Spleen (tissue), 11 donors: Measurements from ENCODE around the gene MPV17L2. TPM values are rescaled to one million over a fixed set of nuclear protein-coding genes. Genes with fewer than 3 reads are reported as not detected.

Source experiments
- DNase-seq: peaks from one replicate; pipeline ENCODE4 v3.0.0-alpha.2; 2020
- H3K27ac ChIP-seq, 8 donors: fragments of 200-600 bp; sonication (generic) in 7 of 8; 1 replicate in 4 of 8; 2 replicates in 4 of 8; pipeline versions ENCODE4 v1.5.0 to v1.8.0; 2016 to 2021; ENCODE audit warnings: inconsistent platforms in 4 of 8, mild to moderate bottlenecking in 4 of 8, moderate library complexity in 1 of 8
- H3K27me3 ChIP-seq, 7 donors: fragments of 200-600 bp; sonication (generic) in 6 of 7; replicated peaks in 1 of 7; 1 replicate in 4 of 7; 2 replicates in 3 of 7; pipeline versions ENCODE4 v1.5.0 to v1.8.0; 2016 to 2021; ENCODE audit warnings: inconsistent platforms in 3 of 7, mild to moderate bottlenecking in 1 of 7
- H3K36me3 ChIP-seq, 6 donors: fragments of 200-600 bp; sonication (generic) in 5 of 6; 1 replicate in 4 of 6; 2 replicates in 2 of 6; pipeline versions ENCODE4 v1.5.0 to v1.8.0; 2016 to 2021; ENCODE audit warnings: inconsistent platforms in 2 of 6
- H3K4me1 ChIP-seq, 6 donors: fragments of 200-600 bp; sonication (generic) in 5 of 6; 1 replicate in 3 of 6; 2 replicates in 3 of 6; pipeline versions ENCODE4 v1.5.0 to v1.8.0; 2016 to 2021; ENCODE audit warnings: inconsistent platforms in 3 of 6
- H3K4me3 ChIP-seq, 8 donors: fragments of 200-600 bp; sonication (generic) in 7 of 8; 1 replicate in 4 of 8; 2 replicates in 4 of 8; pipeline versions ENCODE4 v1.5.0 to v1.8.0; 2016 to 2021; ENCODE audit warnings: inconsistent platforms in 4 of 8, mild to moderate bottlenecking in 4 of 8, moderate library complexity in 2 of 8
- H3K9me3 ChIP-seq, 8 donors: fragments of 200-600 bp; sonication (generic) in 7 of 8; 1 replicate in 4 of 8; 2 replicates in 4 of 8; pipeline versions ENCODE4 v1.5.0 to v1.8.0; 2016 to 2021; ENCODE audit warnings: inconsistent platforms in 4 of 8
- CTCF ChIP-seq, 11 experiments: fragments of 200-600 bp in 7 of 11; fragments of 450-650 bp in 4 of 11; sonication (generic) in 4 of 11; IDR thresholded peaks in 8 of 11; conservative IDR thresholded peaks in 3 of 11; 1 replicate in 7 of 11; 2 replicates in 4 of 11; pipeline versions ENCODE4 v1.4.0 to v1.8.0; 2016 to 2021; ENCODE audit warnings: antibody characterized with exemption in 11 of 11, inconsistent platforms in 4 of 11, mild to moderate bottlenecking in 1 of 11
- POLR2A ChIP-seq, 3 donors: fragments of 450-650 bp; IDR thresholded peaks; one replicate each; pipeline ENCODE4 v1.5.1; 2017; ENCODE audit warnings: antibody characterized with exemption in 3 of 3, mild to moderate bottlenecking in 1 of 3
- POLR2AphosphoS5 ChIP-seq, 3 donors: sonication (generic); formaldehyde crosslinking; IDR thresholded peaks; one replicate each; pipeline ENCODE4 v1.5.1; 2017; ENCODE audit warnings: antibody characterized with exemption in 3 of 3
- WGBS, 5 donors: extraction: QIAGEN DNeasy Blood & Tissue Kit in 3 of 5; methylation state at CpG; one replicate each; pipeline versions ENCODE4 v1.1.5 to v1.1.7; 2013 to 2018; 5-methylcytosine and 5-hydroxymethylcytosine counted together
- intact Hi-C: fragments of 100-400 bp; cut with DNase I; formaldehyde crosslinking; loops from one replicate; pipeline ENCODE4 v1.15.0; 2023; ENCODE audit warnings: low total_unique reads
- polyA plus RNA-seq, 3 donors: library from polyadenylated mRNA; stranded (reverse); fragments of 200-250 nt; gene quantifications; one replicate each; pipeline ENCODE4 v1.2.1, GENCODE V29; 2013
- total RNA-seq, 7 donors: library from RNA; depleted of rRNA in 3 of 7; stranded (reverse); fragments of >200 nt in 3 of 7; fragmentation: NEBNext Ultra II Directional in 4 of 7; extraction: Animal tissue kit (Norgen Biotek cat#: 25700) in 4 of 7; gene quantifications; one replicate each; pipeline versions ENCODE4 v1.1.0 to v1.2.1, GENCODE V29; 2016 to 2021
- donor health status: healthy with polysubstance abuse.
- donor health status: DM: no; HTN: no; CAD: no; lungs with moderate emphysema.
- donor health status: DM: no; HTN: no; CAD: no.
- donor health status: Bipolar disorder and iron deficiency.
- donor health status: healthy.
- donor health status: DM: no; HTN: no; CAD: no.
- donor health status: DM: yes; HTN: yes; CAD: no.

MPV17L2 gene
- total and polyA plus RNA-seq, 10 donors: 7.8 to 15.4 (median 11.5) TPM

DNA sequence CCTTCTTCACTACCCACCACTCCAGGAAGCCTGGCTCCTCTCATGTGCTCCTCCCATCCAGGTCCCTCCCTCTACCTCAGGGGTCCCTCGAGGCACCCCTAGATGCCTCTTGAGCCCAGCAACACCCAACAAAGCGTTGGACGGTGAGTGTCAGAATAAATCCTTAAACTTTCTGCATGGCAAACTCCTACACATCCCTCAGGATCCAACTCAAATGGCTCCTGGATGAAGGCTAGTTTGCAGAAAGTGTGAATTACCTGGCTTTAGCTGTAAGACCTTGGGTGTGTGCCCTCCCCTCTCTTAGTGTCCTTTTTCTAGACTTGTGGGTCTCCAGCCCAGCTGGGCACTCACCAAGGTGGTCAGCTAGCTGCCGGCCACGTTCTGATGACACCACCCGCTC lies 5.4 kb downstream of the MPV17L2 start:
- intact Hi-C loops: no loop called here

DNA sequence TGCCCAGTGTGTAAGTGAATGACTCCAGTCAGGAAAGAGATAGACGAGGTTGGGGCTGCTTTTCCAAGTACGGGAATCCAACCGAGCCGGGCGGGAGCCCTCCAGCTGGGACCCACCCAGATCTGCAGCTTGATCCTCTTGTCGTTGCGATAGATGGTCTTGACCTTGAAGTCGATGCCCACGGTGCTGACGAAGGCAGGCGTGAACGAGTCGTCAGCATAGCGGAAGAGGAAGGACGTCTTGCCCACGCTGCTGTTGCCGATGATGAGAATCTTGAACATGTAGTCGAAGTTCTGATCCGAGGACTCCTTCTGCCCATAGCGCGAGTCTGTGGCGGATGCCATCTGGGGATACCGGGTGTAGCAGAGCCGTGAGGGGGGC lies 9.4 kb downstream of the MPV17L2 start:
- intact Hi-C loops: no loop called here
- Histone ChIP-seq H3K27me3 (peaks cover 0 to 6% (median 0%) of the 10 kb centered on the region in 7 donors), H3K27ac (no peak overlapping the region), H3K4me1 (peaks cover 12 to 56% (median 31%) of the 10 kb centered on the region in 6 donors), H3K36me3 (peaks cover 0 to 45% (median 19%) of the 10 kb centered on the region in 6 donors), H3K4me3 (peak overlapping the region in 2 of 8 donors; percentile 87), H3K9me3 (no peaks in the 10 kb centered on the region)
- DNase-seq: no peak
- 78 to 85% (median 81%) methylated on average over 17 to 24 of the region's 24 CpGs for WGBS, 5 donors
- TF ChIP-seq CTCF (IDR thresholded peaks at IDR 0.05 in 8 of 11, conservative IDR thresholded peaks at IDR 0.05 in 3 of 11): no peak
- TF ChIP-seq POLR2AphosphoS5 (IDR thresholded peaks at IDR 0.05): no peak
- TF ChIP-seq POLR2A (IDR thresholded peaks at IDR 0.05): no peak

More for the DNA sequence above, 5.4 kb downstream of the MPV17L2 start:
- Histone ChIP-seq H3K4me3 (no peak overlapping the region), H3K4me1 (peaks cover 20 to 50% (median 30%) of the 10 kb centered on the region in 6 donors), H3K27ac (no peak overlapping the region), H3K27me3 (peaks cover 0 to 6% (median 0%) of the 10 kb centered on the region in 7 donors), H3K36me3 (peaks cover 0 to 70% (median 33%) of the 10 kb centered on the region in 6 donors), H3K9me3 (no peaks in the 10 kb centered on the region)
- WGBS, 5 donors: 85 to 97% (median 92%) methylated on average over 6 of the region's 6 CpGs
- TF ChIP-seq POLR2AphosphoS5 (IDR thresholded peaks at IDR 0.05): no peak
- DNase-seq: no peak

DNA sequence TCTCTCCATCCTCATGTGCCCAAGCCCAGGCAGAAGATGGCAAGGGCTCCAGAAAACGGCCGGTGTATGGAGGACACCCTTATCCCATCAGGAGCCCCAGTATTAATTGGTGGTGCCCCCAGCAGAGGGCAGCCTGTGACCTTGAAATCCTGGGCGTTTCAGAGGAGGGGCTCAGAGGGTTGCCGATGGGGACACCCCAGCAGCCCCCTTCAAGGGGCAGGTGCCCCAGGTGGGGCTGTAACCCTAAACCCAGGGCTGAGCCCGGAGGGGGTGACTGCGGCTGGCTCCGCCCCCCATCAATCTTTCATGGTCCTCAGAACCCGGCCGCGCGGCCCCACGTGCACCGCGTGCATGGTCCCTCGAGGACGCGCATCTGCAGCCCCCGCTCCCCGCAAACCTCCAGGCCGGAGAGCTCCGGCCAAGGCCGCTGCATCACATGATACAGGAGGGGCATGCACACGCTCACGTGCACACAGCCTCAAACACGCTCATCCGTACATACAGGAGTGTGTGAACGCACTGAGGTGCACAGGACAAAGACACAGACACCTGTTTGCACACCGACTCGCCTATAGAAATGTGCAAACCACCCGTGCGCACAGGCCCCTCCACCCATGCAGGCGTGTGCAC lies 9.9 kb downstream of the MPV17L2 start:
- peak overlapping the region in 5 of 8 donors; percentile 35 to 97 (median 94) for H3K27ac ChIP-seq
- TF ChIP-seq POLR2A (IDR thresholded peaks at IDR 0.05) (no peak), POLR2AphosphoS5 (IDR thresholded peaks at IDR 0.05) (no peak), CTCF (IDR thresholded peaks at IDR 0.05 in 8 of 11, conservative IDR thresholded peaks at IDR 0.05 in 3 of 11) (peak in 5 of 11 experiments; percentile 6 to 42 (median 33))
- WGBS, 5 donors: 0 to 15% (median 5%) methylated on average over 8 to 32 of the region's 32 CpGs
- H3K4me1 ChIP-seq: peaks cover 12 to 57% (median 31%) of the 10 kb centered on the region in 6 donors
- H3K9me3 ChIP-seq: no peaks in the 10 kb centered on the region
- H3K27me3 ChIP-seq: peaks cover 0 to 6% (median 0%) of the 10 kb centered on the region in 7 donors
- H3K36me3 ChIP-seq: peaks cover 0 to 40% (median 18%) of the 10 kb centered on the region in 6 donors
- H3K4me3 ChIP-seq: peak overlapping the region; percentile 57 to 89 (median 78)
- intact Hi-C loops: no loop called here
- DNase-seq: peak; percentile 89

DNA sequence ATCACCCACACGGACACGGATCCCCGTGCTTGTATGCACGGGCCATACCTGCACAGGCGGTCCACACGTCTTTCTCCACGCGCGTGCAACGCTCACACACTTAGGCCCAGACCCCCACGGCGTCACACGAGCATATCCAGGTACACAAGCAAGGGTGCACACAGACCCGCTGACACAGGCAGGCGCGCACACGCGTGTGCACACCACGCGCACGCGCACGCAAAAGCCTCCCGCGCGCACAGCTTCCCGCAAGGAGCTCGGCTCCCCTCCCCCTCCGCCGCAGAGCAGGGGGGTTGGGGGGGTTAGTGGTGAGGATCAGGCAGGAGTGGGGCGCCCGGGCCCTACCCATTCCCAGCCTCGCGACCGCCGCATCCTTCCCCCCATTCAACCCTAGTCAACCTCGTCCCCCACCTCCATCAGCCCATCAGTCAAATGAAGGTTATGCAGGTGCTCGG lies 10.4 kb downstream of the MPV17L2 start:
- 0 to 1% (median 1%) methylated on average over 11 to 38 of the region's 38 CpGs for WGBS, 5 donors
- H3K9me3 ChIP-seq: no peaks in the 10 kb centered on the region
- H3K4me1 ChIP-seq: peaks cover 12 to 62% (median 31%) of the 10 kb centered on the region in 6 donors
- H3K36me3 ChIP-seq: peaks cover 0 to 35% (median 13%) of the 10 kb centered on the region in 6 donors
- DNase-seq: peak; percentile 93
- peak overlapping the region in 6 of 8 donors; percentile 30 to 97 (median 90) for H3K27ac ChIP-seq
- H3K27me3 ChIP-seq: peaks cover 0 to 11% (median 0%) of the 10 kb centered on the region in 7 donors
- no peak for TF ChIP-seq POLR2AphosphoS5 (IDR thresholded peaks at IDR 0.05)
- TF ChIP-seq POLR2A (IDR thresholded peaks at IDR 0.05): no peak
- TF ChIP-seq CTCF (IDR thresholded peaks at IDR 0.05 in 8 of 11, conservative IDR thresholded peaks at IDR 0.05 in 3 of 11): no peak
- intact Hi-C loops: no loop called here
- peak overlapping the region; percentile 57 to 89 (median 78) for H3K4me3 ChIP-seq
